ENCODE data around the gene WTAP. TPM values are rescaled to one million over a fixed set of nuclear protein-coding genes. Genes with fewer than 3 reads are reported as not detected.
A peak's percentile ranks its signal among the peaks of the same experiment; 100 is the strongest.

WTAP gene
- total RNA-seq, 3 donors from 2014 or later = 81.1 to 85.8 (median 84.4) TPM

DNA sequence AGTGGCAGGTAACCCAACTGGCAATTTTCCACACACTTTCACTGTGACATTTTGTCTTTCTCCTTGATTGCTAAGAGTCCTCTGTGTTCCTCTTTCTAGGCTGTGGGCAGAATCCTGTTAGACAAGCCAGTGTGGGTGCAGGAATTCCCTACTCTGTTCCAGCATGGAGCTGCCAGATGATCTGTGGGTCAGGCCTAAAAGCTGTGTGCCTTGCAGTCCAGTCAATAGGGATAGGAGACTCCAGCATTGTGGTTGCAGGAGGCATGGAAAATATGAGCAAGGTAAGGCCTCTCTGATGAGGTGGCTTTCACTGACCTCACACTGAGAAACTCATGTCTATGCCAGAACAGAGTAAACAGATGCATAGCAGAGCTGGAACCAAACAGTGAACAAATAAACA, 39.6 kb downstream of the WTAP start:
- no peaks in the 10 kb centered on the region for H3K9me3 ChIP-seq
- peaks cover 7% of the 10 kb centered on the region for H3K4me1 ChIP-seq (ENCODE audit: low read depth)
- ATAC-seq (no peak), DNase-seq (no peak)
- TF ChIP-seq, protein P1, sequence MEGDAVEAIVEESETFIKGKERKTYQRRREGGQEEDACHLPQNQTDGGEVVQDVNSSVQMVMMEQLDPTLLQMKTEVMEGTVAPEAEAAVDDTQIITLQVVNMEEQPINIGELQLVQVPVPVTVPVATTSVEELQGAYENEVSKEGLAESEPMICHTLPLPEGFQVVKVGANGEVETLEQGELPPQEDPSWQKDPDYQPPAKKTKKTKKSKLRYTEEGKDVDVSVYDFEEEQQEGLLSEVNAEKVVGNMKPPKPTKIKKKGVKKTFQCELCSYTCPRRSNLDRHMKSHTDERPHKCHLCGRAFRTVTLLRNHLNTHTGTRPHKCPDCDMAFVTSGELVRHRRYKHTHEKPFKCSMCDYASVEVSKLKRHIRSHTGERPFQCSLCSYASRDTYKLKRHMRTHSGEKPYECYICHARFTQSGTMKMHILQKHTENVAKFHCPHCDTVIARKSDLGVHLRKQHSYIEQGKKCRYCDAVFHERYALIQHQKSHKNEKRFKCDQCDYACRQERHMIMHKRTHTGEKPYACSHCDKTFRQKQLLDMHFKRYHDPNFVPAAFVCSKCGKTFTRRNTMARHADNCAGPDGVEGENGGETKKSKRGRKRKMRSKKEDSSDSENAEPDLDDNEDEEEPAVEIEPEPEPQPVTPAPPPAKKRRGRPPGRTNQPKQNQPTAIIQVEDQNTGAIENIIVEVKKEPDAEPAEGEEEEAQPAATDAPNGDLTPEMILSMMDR (IDR thresholded peaks at IDR 0.05) = no peak
- H3K4me3 ChIP-seq = no peak overlapping the region
- intact Hi-C loops (cut with DNase I, micrococcal nuclease) = no loop called here
- no peaks in the 10 kb centered on the region for H3K36me3 ChIP-seq (ENCODE audit: low read depth)

DNA sequence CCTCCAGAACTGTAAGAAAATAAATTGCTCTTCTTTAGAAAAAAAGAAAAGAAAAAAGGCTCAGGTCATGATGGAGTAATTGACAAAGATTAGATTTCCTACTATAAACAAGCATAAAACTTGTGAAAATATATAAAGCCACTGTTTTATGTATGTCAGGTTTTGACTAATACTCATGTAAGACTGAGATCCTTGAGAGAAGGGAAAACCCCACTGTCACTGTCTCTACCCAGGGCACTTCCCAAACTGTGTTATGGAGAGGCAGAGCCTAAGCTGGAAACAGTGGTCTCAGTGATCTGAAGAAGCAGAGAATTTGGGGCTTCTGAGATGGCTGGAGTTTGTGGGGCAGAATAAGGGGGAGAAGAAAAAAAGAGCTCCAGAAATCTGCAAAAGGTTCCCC, 42.2 kb downstream of the WTAP start:
- Histone ChIP-seq H3K4me1 (ENCODE audit: low read depth) (no peaks in the 10 kb centered on the region), H3K4me3 (no peak overlapping the region), H3K9me3 (no peaks in the 10 kb centered on the region), H3K36me3 (ENCODE audit: low read depth) (no peaks in the 10 kb centered on the region)
- TF ChIP-seq, protein P1 (IDR thresholded peaks at IDR 0.05) = no peak
- DNase-seq = no peak
- no peak for ATAC-seq
- intact Hi-C loops (cut with DNase I, micrococcal nuclease) = no loop called here

DNA sequence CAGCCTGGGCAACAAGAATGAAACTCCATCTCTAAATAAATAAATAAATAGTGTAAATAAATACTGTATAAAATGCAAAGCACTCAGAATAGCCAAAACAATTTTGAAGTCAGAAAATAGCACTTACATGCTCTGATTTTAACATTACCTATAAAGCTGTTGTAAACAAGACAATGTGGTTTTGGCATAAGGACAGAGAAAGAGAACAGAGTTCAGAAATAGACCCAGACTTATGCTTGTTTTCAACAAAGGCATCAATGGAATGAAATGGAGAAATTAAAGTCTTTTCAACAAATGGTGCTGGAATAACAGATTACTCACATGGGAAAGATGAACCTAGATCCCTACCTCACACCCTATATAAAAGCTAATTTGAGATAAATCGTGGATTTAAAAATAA, 44.9 kb downstream of the WTAP start:
- TF ChIP-seq, protein P1 (IDR thresholded peaks at IDR 0.05) = no peak
- no peak for ATAC-seq
- no peaks in the 10 kb centered on the region for H3K36me3 ChIP-seq (ENCODE audit: low read depth)
- DNase-seq = no peak
- H3K9me3 ChIP-seq = no peaks in the 10 kb centered on the region
- intact Hi-C loops (cut with DNase I, micrococcal nuclease) = no loop called here
- H3K4me3 ChIP-seq = no peak overlapping the region
- H3K4me1 ChIP-seq (ENCODE audit: low read depth) = peaks cover 5% of the 10 kb centered on the region

DNA sequence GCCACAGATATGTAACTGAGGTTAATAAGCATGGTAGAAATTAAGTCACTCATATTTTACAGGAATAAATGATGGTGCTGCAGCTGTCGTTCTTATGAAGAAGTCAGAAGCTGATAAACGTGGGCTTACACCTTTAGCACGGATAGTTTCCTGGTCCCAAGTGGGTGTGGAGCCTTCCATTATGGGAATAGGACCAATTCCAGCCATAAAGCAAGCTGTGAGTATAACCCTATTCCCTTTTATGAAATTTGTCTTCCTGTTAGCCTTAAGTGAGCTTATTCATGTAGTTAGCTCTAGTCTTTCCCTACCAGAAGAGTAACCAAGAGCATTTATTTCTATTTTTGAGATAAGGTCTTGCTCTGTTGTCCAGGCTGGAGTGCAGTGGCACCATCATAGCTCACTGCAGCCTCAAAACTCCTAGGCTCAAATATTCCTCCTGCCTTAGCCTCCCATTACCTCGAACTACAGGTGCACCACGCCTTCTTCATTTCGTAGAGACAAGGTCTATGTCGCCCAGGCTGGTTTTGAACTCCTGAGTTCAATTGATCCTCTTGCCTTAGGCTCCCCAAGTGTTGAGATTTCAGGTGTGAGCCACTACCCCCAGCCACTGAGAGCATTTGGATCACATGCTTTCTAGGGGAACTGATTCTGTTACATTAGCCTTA, 50.1 kb downstream of the WTAP start:
- intact Hi-C loops (cut with DNase I, micrococcal nuclease) = no loop called here
- Histone ChIP-seq H3K4me1 (ENCODE audit: low read depth) (peaks cover 5% of the 10 kb centered on the region), H3K36me3 (ENCODE audit: low read depth) (peaks cover 11% of the 10 kb centered on the region), H3K4me3 (no peak overlapping the region), H3K9me3 (no peaks in the 10 kb centered on the region)
- DNase-seq (peak in 1 of 3 donors; percentile 61), ATAC-seq (peak; percentile 95)
- TF ChIP-seq, protein P1 (IDR thresholded peaks at IDR 0.05) = no peak

DNA sequence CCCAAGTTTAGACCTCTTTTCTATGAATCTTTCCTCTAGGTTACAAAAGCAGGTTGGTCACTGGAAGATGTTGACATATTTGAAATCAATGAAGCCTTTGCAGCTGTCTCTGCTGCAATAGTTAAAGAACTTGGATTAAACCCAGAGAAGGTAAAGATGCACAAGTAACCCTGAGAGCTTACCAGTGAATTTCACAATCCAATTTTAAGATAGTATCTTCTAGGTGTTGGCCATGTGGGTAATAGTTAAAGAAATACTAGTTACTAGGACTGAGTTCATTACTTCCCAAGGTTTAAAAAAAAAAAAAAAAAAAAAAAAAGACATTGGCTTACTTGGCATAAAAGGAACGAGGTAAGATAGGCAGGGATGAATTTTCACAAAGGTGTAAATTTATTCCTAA, 50.8 kb downstream of the WTAP start:
- H3K4me1 ChIP-seq (ENCODE audit: low read depth) = peaks cover 5% of the 10 kb centered on the region
- DNase-seq (no peak), ATAC-seq (no peak)
- intact Hi-C loops (cut with DNase I, micrococcal nuclease) = no loop called here
- peaks cover 15% of the 10 kb centered on the region for H3K36me3 ChIP-seq (ENCODE audit: low read depth)
- H3K4me3 ChIP-seq = no peak overlapping the region
- H3K9me3 ChIP-seq = no peaks in the 10 kb centered on the region
- TF ChIP-seq, protein P1 (IDR thresholded peaks at IDR 0.05) = no peak
